ENCODE data around the gene TTI1.

Gene TTI1

DNA sequence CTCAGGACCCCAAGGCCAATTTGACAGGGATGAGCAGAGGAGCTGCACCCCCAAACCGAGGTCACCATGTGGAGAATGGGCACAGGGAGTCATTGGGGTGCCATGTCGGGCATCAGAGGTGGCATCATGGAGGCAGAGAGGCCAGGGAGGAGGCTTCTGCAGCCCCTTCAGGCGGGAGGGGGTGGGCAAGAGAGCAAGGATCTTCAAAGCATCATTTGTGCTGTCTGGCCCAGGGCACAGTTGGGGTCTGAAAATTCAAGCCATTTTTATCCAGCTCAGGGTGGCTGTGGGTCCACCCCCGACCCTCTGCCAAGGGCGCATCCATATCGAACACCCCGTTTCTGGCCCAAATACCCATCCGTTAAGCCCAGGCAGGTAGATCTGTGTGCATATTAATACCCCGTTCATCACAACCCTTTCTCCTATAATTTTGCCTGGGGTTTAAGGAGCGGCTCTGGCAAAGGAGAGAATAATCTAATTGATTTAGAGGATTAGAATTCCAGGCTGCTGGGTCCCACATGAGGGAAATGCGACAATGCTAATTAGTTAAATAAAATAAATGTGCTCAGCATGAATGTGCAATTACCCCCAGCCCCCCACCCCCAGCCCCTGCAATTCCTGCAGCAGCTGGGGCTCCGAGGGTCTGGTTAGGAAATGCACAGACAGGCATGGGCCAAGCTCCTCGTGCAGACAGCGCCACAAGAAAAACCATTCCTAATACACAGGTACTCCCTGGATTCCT, 98.5 kb downstream of the TTI1 start:
- no peak for DNase-seq

- no peak for DNase-seq
These were observed 99.2 kb downstream of the TTI1 start for GRCh38 chr20:37933786-37934633.

All from DMS79 treated with DMSO at 0.1 percent for 48 hours (cell line).